COR-L47 (cell line): ENCODE measurements around the gene MAP2K2.
A peak's percentile ranks its signal among the peaks of the same experiment; 100 is the strongest.

ENCODE experiments used
- DNase-seq: peaks from one replicate; lab custom pipeline; 2025; lab: John Stamatoyannopoulos, UW

The MAP2K2 gene

GRCh38 chr19:4077800-4078684, 45.9 kb downstream of the MAP2K2 start:
- no peak for DNase-seq

GRCh38 chr19:4077007-4077374, 46.9 kb downstream of the MAP2K2 start:
- no peak for DNase-seq

- DNase-seq: no peak
Measured at GRCh38 chr19:4075373-4075772, 48.5 kb downstream of the MAP2K2 start.

- no peak for DNase-seq
Measured at GRCh38 chr19:4071610-4072009, 52.3 kb downstream of the MAP2K2 start.

GRCh38 chr19:4069331-4069959, 54.5 kb downstream of the MAP2K2 start:
- no peak for DNase-seq

GRCh38 chr19:4068047-4068966, 55.6 kb downstream of the MAP2K2 start:
- no peak for DNase-seq

GRCh38 chr19:4067396-4068046, 56.4 kb downstream of the MAP2K2 start:
- DNase-seq: no peak

GRCh38 chr19:4066682-4067395, 57.1 kb downstream of the MAP2K2 start, which contains the start of gene ZBTB7A:
Gene ZBTB7A (minus strand): TSS chr19:4066899. CDS start chr19:4055232, 11,667 bp downstream.
- peak; percentile 58 for DNase-seq

GRCh38 chr19:4066176-4066606, 57.7 kb downstream of the MAP2K2 start:
- no peak for DNase-seq

- peak; percentile 97 for DNase-seq
Measured at GRCh38 chr19:4065430-4066175, 58.3 kb downstream of the MAP2K2 start.

GRCh38 chr19:4064496-4065260, 59.2 kb downstream of the MAP2K2 start:
- peak; percentile 34 for DNase-seq

- no peak for DNase-seq
Measured at GRCh38 chr19:4064149-4064495, 59.8 kb downstream of the MAP2K2 start.

- no peak for DNase-seq
Measured at GRCh38 chr19:4063369-4064148, 60.4 kb downstream of the MAP2K2 start.

GRCh38 chr19:4062419-4063368, 61.2 kb downstream of the MAP2K2 start:
- DNase-seq: no peak

- no peak for DNase-seq
Measured at GRCh38 chr19:4061683-4062418, 62.1 kb downstream of the MAP2K2 start.

GRCh38 chr19:4061178-4061682, 62.7 kb downstream of the MAP2K2 start:
- DNase-seq: no peak
